ENCODE results near the gene PDCD7.

PDCD7 gene

GRCh38 chr15:65069779-65070546, 63.6 kb downstream of the PDCD7 start:
- TF ChIP-seq MYC (IDR thresholded peaks at IDR 0.05; ENCODE audit: low read depth, low read length) (no peak), POLR2A (IDR thresholded peaks at IDR 0.05; ENCODE audit: extremely low read depth, insufficient read length) (no peak), CTCF (IDR thresholded peaks at IDR 0.05; ENCODE audit: low read depth, low read length) (no peak)
- TF ChIP-seq, protein P1, sequence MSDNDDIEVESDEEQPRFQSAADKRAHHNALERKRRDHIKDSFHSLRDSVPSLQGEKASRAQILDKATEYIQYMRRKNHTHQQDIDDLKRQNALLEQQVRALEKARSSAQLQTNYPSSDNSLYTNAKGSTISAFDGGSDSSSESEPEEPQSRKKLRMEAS (IDR thresholded peaks at IDR 0.05; ENCODE audit: low read depth, low read length), result no peak
- no peak overlapping the region for H3K4me3 ChIP-seq (ENCODE audit: low read depth, low read length)
- no peak for DNase-seq (ENCODE audit: low read depth)

GRCh38 chr15:65069179-65069578, 64.4 kb downstream of the PDCD7 start:
- H3K4me3 ChIP-seq (ENCODE audit: low read depth, low read length), result no peak overlapping the region
- no peak for DNase-seq (ENCODE audit: low read depth)
- TF ChIP-seq, protein P1 (IDR thresholded peaks at IDR 0.05; ENCODE audit: low read depth, low read length), result no peak
- TF ChIP-seq MYC (IDR thresholded peaks at IDR 0.05; ENCODE audit: low read depth, low read length), result no peak
- no peak for TF ChIP-seq CTCF (IDR thresholded peaks at IDR 0.05; ENCODE audit: low read depth, low read length)
- TF ChIP-seq POLR2A (IDR thresholded peaks at IDR 0.05; ENCODE audit: extremely low read depth, insufficient read length), result no peak

DNA sequence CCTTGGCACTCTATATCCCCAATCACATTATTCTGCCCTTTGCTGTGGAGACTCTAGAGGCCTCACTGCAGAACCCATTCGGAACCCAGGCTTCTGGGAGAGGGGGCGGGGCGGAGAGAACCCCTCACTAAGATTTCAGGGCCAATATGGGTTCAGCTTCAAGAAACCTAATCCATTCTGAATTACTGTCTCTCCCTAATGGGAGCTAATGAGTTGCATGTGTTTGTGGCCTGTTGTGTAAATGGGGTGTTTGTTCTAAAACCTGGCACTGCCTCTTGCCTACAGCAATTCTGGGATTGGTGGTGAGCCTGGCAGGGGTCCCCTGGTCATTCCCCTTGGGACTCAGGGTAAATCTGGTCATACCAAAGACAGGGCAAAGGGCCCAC, 65.2 kb downstream of the PDCD7 start:
- TF ChIP-seq CTCF (IDR thresholded peaks at IDR 0.05; ENCODE audit: low read depth, low read length) (no peak), POLR2A (IDR thresholded peaks at IDR 0.05; ENCODE audit: extremely low read depth, insufficient read length) (no peak), MYC (IDR thresholded peaks at IDR 0.05; ENCODE audit: low read depth, low read length) (no peak)
- TF ChIP-seq, protein P1 (IDR thresholded peaks at IDR 0.05; ENCODE audit: low read depth, low read length), result no peak
- H3K4me3 ChIP-seq (ENCODE audit: low read depth, low read length), result no peak overlapping the region
- DNase-seq (ENCODE audit: low read depth), result no peak

- no peak within 1 kb of the TSS for H3K4me3 ChIP-seq (ENCODE audit: low read depth, low read length)
- no peak for DNase-seq (ENCODE audit: low read depth)
- no peak for TF ChIP-seq POLR2A (IDR thresholded peaks at IDR 0.05; ENCODE audit: extremely low read depth, insufficient read length)
- no peak for TF ChIP-seq MYC (IDR thresholded peaks at IDR 0.05; ENCODE audit: low read depth, low read length)
- TF ChIP-seq CTCF (IDR thresholded peaks at IDR 0.05; ENCODE audit: low read depth, low read length), result no peak
- TF ChIP-seq, protein P1 (IDR thresholded peaks at IDR 0.05; ENCODE audit: low read depth, low read length), result no peak
These were observed 65.8 kb downstream of the PDCD7 start, which contains the start of gene RASL12 for GRCh38 chr15:65067645-65068402. Gene RASL12, minus strand, starts transcription at chr15:65067991. Its CDS starts 156 bp downstream, at chr15:65067835.
